ENCODE measurements around the gene CEACAM1. TPM values are rescaled to one million over a fixed set of nuclear protein-coding genes. Genes with fewer than 3 reads are reported as not detected.
"Not testable (repeated sequence)": the region's sequence is repeated elsewhere in the genome, so short reads cannot be mapped to it uniquely, and the experiment has no call there.

Gene CEACAM1
- total RNA-seq, 1 experiment from 2014 or later = 0.12 TPM

- DNase-seq (ENCODE audit: low read depth) = no peak
Measured at GRCh38 chr19:42474743-42475142, 53.5 kb downstream of the CEACAM1 start.

- DNase-seq (ENCODE audit: low read depth) = no peak
Measured at GRCh38 chr19:42473686-42474085, 54.6 kb downstream of the CEACAM1 start.

DNA sequence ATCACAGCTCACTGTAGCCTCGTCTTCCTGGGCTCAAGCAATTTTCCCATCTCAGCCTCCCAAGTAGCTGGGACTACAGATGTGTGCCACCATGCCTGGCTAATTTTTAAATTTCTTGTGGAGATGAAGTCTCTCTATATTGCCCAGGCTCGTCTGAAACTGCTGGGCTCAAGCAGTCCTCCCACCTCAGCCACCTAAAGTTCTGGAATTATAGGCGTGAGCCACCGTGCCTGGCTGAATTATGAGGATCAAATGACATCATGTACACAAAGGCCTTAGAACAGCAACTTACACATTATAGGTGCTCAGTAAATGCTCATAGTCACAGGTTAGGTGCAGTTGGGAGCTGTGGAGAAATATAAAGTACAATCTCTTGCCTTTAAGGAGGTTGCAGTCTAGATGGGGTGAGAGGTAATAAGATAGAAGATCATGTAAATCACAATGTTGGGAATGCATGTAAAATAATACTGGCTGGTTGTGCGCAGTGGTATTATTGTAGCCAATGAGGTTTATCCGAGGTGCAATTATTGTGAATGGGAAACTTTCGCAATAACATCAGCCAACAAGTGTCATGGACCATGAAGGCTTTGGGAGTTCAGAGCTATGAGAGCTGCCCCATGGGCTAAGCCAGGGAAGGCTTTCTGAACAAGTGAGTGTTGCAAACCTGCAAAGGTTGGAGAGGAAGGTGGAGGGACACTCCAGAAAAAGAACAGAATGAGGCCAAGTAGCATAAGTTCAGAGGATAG, 55.7 kb downstream of the CEACAM1 start:
- no peak for DNase-seq (ENCODE audit: low read depth)

GRCh38 chr19:42471554-42472249, 56.6 kb downstream of the CEACAM1 start:
- DNase-seq (ENCODE audit: low read depth) = no peak

DNA sequence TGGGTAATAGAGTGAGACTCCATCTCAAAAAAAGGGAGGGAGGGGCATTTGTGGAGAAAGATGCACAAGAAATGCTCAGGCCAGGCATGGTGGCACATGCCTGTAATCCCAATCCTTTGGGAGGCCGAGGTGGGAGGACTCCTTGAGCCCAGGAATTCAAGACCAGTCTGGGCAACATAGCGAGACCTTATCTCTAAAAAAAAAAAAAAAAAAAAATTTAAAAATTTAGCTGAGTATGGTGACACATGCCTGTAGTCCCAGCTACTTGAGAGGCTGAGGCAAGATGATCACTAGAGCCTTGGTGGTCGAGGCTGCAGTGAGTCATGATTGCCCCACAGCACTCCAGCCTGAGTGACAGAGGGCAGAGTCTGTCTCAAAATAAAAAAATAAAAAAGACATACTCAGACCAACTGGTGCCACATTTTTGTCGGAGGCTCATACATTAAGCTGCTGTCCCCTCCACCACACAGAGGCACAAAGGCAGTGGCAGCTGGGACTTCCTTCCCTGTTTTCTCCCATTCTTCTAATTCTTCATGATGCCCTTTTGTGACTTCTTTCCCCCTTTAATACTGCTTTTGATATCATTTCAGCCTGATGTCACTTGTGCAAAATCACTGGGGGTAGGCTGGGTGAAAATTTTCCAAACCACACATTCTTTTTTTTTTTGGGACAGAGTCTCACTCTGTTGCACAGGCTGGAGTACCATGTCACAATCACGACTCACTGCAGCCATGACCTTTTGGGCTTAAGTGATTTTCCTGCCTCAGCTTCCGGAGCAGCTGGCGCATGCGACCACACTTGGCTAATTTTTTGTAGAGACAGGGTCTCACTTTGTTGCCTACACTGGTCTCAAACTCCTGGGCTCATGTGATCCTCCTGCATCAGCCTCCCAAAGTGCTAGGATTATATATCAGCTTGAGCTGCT, 58.7 kb downstream of the CEACAM1 start:
- peak; percentile 61 for DNase-seq (ENCODE audit: low read depth)

DNA sequence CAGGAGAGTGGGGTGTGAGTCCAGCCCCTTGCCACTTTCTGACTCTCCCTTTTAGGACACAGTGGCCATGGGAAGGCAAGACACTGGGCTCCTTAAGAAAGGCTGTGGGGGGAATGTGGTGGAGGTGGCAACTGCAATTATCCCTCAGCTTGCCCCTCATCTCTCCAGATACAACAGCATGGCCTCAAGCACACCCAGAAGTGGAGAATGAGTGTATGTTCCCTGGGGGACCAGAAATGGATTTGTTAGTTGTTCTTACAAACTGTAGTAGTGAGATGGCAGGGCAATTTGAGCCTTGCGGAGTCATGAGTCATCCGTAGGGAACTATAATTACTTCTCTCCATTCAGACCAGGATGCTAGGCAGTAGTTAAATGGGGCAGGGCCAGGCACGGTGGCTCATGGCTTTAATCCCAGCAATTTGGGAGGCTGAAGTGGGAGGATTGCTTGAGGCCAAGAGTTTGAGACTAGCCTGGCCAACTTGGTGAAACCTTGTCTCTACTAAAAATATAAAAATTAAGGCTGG, 59.9 kb downstream of the CEACAM1 start:
- peak; percentile 89 for DNase-seq (ENCODE audit: low read depth)

GRCh38 chr19:42467183-42467760, 61.0 kb downstream of the CEACAM1 start:
- no peak for DNase-seq (ENCODE audit: low read depth)

- no peak for DNase-seq (ENCODE audit: low read depth)
Measured at GRCh38 chr19:42466521-42467182, 61.6 kb downstream of the CEACAM1 start.

GRCh38 chr19:42465827-42466280, 62.4 kb downstream of the CEACAM1 start:
- DNase-seq (ENCODE audit: low read depth) = no peak

- peak; percentile 44 for DNase-seq (ENCODE audit: low read depth)
Measured at GRCh38 chr19:42461700-42462324, 66.5 kb downstream of the CEACAM1 start.

DNA sequence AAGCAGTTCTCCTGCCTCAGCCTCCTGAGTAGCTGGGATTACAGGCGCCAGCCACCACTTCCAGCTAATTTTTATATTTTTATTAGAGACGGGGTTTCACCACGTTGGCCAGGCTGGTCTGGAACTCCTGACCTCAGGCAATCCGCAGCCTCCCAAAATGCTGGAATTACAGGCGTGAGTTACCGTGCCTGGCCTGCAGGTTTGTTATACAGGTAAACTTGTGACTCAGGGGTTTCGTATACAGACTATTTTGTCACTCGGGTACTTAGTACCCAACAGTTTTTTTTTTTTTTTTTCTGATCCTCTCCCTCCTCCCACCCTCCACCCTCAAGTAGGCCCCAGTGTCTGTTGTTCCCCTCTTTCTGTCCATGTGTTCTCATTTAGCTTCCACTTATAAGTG, 67.0 kb downstream of the CEACAM1 start:
- not testable (repeated sequence) for DNase-seq (ENCODE audit: low read depth)

GRCh38 chr19:42459926-42460325, 68.4 kb downstream of the CEACAM1 start:
- DNase-seq (ENCODE audit: low read depth) = no peak

Other genes with a start within 250 kb of the CEACAM1 start
- 1.8 and 2.9 TPM in 2 replicates for gene PRR19, start 226.3 kb downstream of the CEACAM1 start, total RNA-seq (2014; rRNA removed; shearing (Covaris generic))
- gene PAFAH1B3, start 225.9 kb downstream of the CEACAM1 start, total RNA-seq (2014; rRNA removed; shearing (Covaris generic)) = 108 and 147 TPM in 2 replicates
- gene TMEM145, start 215.2 kb downstream of the CEACAM1 start, total RNA-seq (2014; rRNA removed; shearing (Covaris generic)) = 0.68 and 1.2 TPM in 2 replicates
- gene MEGF8, start 202.8 kb downstream of the CEACAM1 start, total RNA-seq (2014; rRNA removed; shearing (Covaris generic)) = 9.4 and 12.9 TPM in 2 replicates
- 1.1 TPM in 1 of 2 replicates, not detected in the other for gene CNFN, start 138.2 kb downstream of the CEACAM1 start, total RNA-seq (2014; rRNA removed; shearing (Covaris generic))
- gene LIPE, start 101.1 kb downstream of the CEACAM1 start, total RNA-seq (2014; rRNA removed; shearing (Covaris generic)) = 10.1 and 13.2 TPM in 2 replicates
- not detected in 2 replicates for gene CXCL17, start 85.5 kb downstream of the CEACAM1 start, total RNA-seq (2014; rRNA removed; shearing (Covaris generic))
- gene CEACAM8, start 66.4 kb upstream of the CEACAM1 start, total RNA-seq (2014; rRNA removed; shearing (Covaris generic)) = not detected in 2 replicates
- not detected in 2 replicates for gene PSG3, start 212.0 kb upstream of the CEACAM1 start, total RNA-seq (2014; rRNA removed; shearing (Covaris generic))
- gene PSG8, start 237.2 kb upstream of the CEACAM1 start, total RNA-seq (2014; rRNA removed; shearing (Covaris generic)) = not detected in 2 replicates

Data from RPMI7951 (cell line).